Adipose tissue (tissue), 3 donors: ENCODE results near the gene PSME3. TPM values are rescaled to one million over a fixed set of nuclear protein-coding genes. Genes with fewer than 3 reads are reported as not detected.
"Not testable (repeated sequence)": the region's sequence is repeated elsewhere in the genome, so short reads cannot be mapped to it uniquely, and the experiment has no call there.

Experiments used
- H3K27ac ChIP-seq: one replicate; pipeline ENCODE4 v1.5.1; 2013; ENCODE audit warnings: low read depth, low read length
- WGBS, 3 donors: extraction: QIAGEN DNeasy Blood & Tissue Kit; methylation state at CpG; one replicate each; pipeline ENCODE4 v1.1.7; 2013; 5-methylcytosine and 5-hydroxymethylcytosine counted together
- polyA plus RNA-seq, 3 donors: library from polyadenylated mRNA; stranded (reverse); fragments of 200-250 nt; gene quantifications; one replicate each; pipeline ENCODE4 v1.2.3, GENCODE V29; 2013
- donor health status: healthy with polysubstance abuse.
- donor health status: Bipolar disorder and iron deficiency.
- donor health status: healthy.

PSME3 gene
- polyA plus RNA-seq, 3 donors = 33.4 to 84.8 (median 60.7) TPM

DNA sequence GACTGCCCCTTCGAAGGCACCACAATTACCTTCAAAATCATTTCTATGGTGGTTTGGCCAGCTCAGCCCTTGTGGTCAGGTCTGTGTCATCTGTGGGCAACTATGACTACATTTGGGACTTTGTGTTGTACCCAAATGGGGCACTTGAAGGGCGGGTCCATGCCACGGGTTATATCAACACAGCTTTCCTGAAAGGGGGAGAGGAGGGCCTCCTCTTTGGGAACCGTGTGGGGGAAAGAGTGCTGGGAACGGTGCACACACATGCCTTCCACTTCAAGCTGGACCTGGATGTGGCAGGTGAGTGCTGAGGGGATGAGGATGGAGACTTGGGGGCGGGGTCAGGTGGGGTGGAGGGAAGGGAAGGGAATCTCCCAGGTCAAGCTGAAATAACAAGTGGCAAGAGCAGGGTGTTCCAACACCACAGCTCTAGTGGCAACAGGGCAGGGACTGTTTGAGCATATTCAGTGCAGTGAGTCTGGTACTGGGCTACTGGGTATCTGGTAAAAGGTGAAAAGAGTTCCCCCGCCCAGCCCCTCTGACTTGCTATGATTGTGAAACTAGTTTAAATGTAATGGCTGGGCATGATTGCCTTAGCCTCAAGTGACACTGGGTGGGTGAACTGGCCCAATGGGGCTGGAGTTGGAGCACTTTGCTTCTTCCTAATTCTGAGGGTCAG is 12.9 kb downstream of the PSME3 start:
- WGBS, 3 donors = 62 to 68% (median 66%) methylated on average over 7 of the region's 7 CpGs
- no peak overlapping the region for H3K27ac ChIP-seq

DNA sequence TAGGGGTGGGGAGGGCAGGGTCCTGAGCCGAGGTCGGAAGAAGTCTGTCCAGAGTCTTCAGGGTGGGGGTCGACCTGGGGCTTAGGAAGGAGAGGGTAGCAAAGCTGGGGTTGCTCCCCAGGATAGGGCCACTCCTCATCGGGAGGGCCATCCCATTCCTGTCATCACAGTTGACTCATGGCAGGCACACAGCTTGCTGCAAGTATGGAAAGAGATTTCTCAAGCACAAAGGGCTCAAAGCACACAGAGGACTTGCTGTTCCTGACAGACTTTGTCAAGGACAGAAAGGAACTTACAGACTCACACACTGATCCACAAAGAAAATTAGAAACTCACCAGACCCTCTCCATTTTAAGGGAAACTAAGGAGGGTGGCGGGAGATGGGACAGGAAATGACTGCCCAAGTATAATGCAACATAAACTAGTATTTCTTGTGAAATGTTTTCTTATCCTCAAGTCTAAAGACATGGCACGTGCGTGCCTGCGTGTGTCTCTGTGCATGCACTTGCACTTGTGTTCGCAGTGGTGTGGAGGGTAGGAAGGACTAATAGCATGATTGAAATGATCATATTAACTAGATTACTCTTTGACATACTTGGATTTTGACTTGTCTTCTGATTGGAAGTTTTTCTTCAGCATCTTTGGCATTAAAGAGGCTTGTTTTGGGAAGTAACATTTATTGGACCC is 13.5 kb downstream of the PSME3 start:
- WGBS, 3 donors = 42 to 61% (median 46%) methylated on average over 9 of the region's 9 CpGs
- H3K27ac ChIP-seq = no peak overlapping the region

GRCh38 chr17:42848093-42848492 is 14.9 kb downstream of the PSME3 start:
- no peak overlapping the region for H3K27ac ChIP-seq
- 71 to 89% (median 79%) methylated on average over 3 of the region's 3 CpGs for WGBS, 3 donors

GRCh38 chr17:42849031-42849430 is 15.8 kb downstream of the PSME3 start:
- H3K27ac ChIP-seq = no peak overlapping the region
- WGBS, 3 donors = 87 to 93% (median 90%) methylated on average over 9 of the region's 9 CpGs

DNA sequence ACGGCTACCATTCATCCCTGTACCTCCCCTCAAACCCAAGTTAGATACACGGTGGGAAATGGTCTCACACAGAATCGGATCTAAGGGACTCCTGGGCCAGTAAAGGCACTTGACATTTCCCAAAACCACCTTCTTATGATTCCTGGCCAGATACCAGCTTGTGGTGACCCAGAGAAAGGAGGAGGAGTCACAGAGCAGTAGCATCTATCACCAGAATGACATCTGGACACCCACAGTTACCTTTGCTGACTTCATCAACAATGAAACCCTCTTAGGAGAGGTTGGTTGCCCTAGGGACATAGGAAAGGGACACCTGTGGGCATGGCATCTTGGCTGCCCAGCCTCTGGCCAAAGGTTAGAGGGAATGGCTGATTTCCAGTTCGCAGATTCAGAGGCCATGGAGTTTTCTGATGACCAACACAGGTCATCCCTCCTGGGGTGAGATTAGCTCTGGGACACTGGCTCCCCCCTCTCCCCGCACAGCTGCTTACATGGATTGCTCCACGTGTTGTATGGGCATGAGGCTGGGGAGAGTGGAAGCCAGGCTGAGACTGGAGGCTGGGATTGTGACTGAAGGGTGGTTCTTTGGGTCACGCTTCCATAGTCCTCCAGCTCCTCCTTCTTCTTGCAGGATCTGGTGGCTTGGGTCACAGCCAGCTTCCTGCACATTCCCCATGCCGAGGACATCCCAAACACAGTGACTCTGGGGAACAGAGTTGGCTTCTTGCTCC is 16.4 kb downstream of the PSME3 start:
- H3K27ac ChIP-seq = no peak overlapping the region
- 53 to 60% (median 60%) methylated on average over 8 of the region's 8 CpGs for WGBS, 3 donors

GRCh38 chr17:42850954-42851353 is 17.8 kb downstream of the PSME3 start, which contains the start of gene AOC3:
AOC3 (plus strand) TSS chr17:42851199; CDS start chr17:42851344, 145 bp downstream.
- no peak within 1 kb of the TSS for H3K27ac ChIP-seq
- WGBS, 3 donors = 27 to 51% (median 39%) methylated on average over 9 of the region's 9 CpGs

DNA sequence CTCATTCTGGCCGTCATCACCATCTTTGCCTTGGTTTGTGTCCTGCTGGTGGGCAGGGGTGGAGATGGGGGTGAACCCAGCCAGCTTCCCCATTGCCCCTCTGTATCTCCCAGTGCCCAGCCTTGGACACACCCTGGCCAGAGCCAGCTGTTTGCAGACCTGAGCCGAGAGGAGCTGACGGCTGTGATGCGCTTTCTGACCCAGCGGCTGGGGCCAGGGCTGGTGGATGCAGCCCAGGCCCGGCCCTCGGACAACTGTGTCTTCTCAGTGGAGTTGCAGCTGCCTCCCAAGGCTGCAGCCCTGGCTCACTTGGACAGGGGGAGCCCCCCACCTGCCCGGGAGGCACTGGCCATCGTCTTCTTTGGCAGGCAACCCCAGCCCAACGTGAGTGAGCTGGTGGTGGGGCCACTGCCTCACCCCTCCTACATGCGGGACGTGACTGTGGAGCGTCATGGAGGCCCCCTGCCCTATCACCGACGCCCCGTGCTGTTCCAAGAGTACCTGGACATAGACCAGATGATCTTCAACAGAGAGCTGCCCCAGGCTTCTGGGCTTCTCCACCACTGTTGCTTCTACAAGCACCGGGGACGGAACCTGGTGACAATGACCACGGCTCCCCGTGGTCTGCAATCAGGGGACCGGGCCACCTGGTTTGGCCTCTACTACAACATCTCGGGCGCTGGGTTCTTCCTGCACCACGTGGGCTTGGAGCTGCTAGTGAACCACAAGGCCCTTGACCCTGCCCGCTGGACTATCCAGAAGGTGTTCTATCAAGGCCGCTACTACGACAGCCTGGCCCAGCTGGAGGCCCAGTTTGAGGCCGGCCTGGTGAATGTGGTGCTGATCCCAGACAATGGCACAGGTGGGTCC is 18.4 kb downstream of the PSME3 start:
- H3K27ac ChIP-seq = not testable (repeated sequence)
- 62 to 86% (median 69%) methylated on average over 19 to 25 of the region's 28 CpGs for WGBS, 3 donors

DNA sequence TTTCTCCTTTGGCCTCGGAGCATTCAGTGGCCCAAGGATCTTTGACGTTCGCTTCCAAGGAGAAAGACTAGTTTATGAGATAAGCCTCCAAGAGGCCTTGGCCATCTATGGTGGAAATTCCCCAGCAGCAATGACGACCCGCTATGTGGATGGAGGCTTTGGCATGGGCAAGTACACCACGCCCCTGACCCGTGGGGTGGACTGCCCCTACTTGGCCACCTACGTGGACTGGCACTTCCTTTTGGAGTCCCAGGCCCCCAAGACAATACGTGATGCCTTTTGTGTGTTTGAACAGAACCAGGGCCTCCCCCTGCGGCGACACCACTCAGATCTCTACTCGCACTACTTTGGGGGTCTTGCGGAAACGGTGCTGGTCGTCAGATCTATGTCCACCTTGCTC is 19.2 kb downstream of the PSME3 start:
- H3K27ac ChIP-seq = no peak overlapping the region
- 54 to 83% (median 68%) methylated on average over 15 of the region's 15 CpGs for WGBS, 3 donors

GRCh38 chr17:42853004-42853403 is 19.8 kb downstream of the PSME3 start:
- no peak overlapping the region for H3K27ac ChIP-seq
- WGBS, 3 donors = 31 to 69% (median 33%) methylated on average over 4 of the region's 4 CpGs

- 53 to 80% (median 60%) methylated on average over 5 of the region's 5 CpGs for WGBS, 3 donors
- H3K27ac ChIP-seq = no peak overlapping the region
Observed at GRCh38 chr17:42853597-42853967, 20.4 kb downstream of the PSME3 start.

- 68 to 80% (median 71%) methylated on average over 15 of the region's 15 CpGs for WGBS, 3 donors
- H3K27ac ChIP-seq = no peak overlapping the region
Observed at GRCh38 chr17:42853968-42854790, 21.0 kb downstream of the PSME3 start.

DNA sequence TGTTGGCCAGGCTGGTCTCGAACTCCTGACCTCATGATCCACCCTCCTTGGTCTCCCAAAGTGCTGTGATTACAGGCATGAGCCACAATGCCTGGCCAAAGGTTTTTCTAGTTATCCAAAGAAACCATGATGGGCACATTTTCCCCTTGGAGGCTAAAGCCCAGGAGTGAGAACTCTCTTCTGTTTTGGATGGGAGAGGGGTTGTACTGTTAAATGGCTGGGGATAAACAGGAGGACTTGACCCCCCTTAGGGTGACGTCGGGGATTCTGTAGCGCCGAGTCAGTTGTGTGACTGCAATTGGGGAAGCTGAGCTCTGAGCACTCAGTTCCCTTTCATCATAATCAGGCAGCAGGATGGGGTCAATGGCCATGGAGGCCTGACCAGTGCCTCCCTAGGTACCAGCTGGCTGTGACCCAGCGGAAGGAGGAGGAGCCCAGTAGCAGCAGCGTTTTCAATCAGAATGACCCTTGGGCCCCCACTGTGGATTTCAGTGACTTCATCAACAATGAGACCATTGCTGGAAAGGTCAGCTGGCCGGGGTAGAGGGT is 21.9 kb downstream of the PSME3 start:
- 48 to 73% (median 58%) methylated on average over 8 of the region's 8 CpGs for WGBS, 3 donors
- no peak overlapping the region for H3K27ac ChIP-seq

GRCh38 chr17:42856093-42856492 is 22.9 kb downstream of the PSME3 start:
- not testable (repeated sequence) for H3K27ac ChIP-seq
- WGBS, 3 donors = 80 to 88% (median 82%) methylated on average over 7 to 8 of the region's 8 CpGs

DNA sequence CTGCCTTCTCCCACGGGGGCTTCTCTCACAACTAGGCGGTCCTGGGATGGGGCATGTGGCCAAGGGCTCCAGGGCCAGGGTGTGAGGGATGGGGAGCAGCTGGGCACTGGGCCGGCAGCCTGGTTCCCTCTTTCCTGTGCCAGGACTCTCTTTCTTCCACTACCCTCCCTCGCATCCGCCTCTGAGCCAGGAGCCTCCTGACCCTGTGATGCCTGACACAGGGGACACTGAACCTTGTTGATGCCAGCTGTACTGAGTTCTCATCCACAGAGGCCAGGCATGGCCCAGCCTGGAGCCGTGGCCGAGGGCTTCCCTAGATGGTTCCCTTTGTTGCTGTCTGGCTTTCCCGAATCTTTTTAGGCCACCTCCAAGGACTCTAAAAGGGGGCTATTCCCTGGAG is 23.3 kb downstream of the PSME3 start:
- H3K27ac ChIP-seq = not testable (repeated sequence)
- 62 to 86% (median 78%) methylated on average over 6 of the region's 8 CpGs for WGBS, 3 donors

- H3K27ac ChIP-seq = no peak overlapping the region
- 89 to 100% (median 100%) methylated on average over 1 of the region's 1 CpG for WGBS, 3 donors
Observed at GRCh38 chr17:42857389-42857788, 24.2 kb downstream of the PSME3 start.

- H3K27ac ChIP-seq = no peak overlapping the region
- WGBS, 3 donors = 62 to 83% (median 83%) methylated on average over 7 of the region's 7 CpGs
Observed at GRCh38 chr17:42865638-42866094, 32.5 kb downstream of the PSME3 start.

DNA sequence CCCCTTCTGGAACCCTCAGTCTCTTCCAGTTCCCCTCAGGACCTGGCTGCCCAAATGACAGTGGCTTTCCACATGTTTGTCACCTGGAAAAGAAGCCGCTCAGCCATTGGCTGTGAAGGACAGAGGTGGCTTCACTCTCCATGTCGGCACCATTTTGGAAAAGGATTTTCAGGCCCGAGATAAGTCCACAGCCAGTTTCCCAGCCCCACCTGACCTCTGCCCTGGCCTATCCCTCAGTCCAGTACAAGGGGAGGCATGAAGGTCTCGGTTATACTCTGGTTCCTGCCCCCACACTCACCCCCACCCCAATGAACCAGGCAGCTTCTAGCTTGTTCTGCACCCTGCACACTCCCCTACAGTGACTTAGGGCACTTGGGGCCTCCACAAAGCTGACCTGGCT is 33.0 kb downstream of the PSME3 start:
- whole genome bisulfite sequencing, 3 donors = 79 to 91% (median 88%) methylated on average over 4 of the region's 4 CpGs
- no peak overlapping the region for H3K27ac ChIP-seq
